Natural killer cell (primary cell): ENCODE results near the gene AKAP6. TPM values are rescaled to one million over a fixed set of nuclear protein-coding genes. Genes with fewer than 3 reads are reported as not detected.

Experiments
- ATAC-seq, 3 donors: fragments of 150-1000 bp in 2 of 3; fragments of 200-7000 bp in 1 of 3; cut with Tn5 transposase; 1 replicate in 1 of 3; 2 replicates in 2 of 3; pipeline ENCODE4 v1.10.0; 2021; ENCODE audit warnings: mild to moderate bottlenecking in 2 of 3, moderate library complexity in 2 of 3
- DNase-seq, 2 donors: peaks; one replicate each; pipeline versions ENCODE4 v3.0.0 to v3.0.0-alpha.2; 2013 to 2021; ENCODE audit warnings: mixed read lengths in 1 of 2
- H3K27ac ChIP-seq: one replicate; pipeline ENCODE4 v1.5.1; 2013; ENCODE audit warnings: mild to moderate bottlenecking, low read length
- H3K27me3 ChIP-seq: one replicate; pipeline ENCODE4 v1.6.1; 2013; ENCODE audit warnings: low read length; ENCODE audit not compliant: control insufficient read depth, insufficient read depth
- H3K36me3 ChIP-seq: one replicate; pipeline ENCODE4 v1.6.1; 2013; ENCODE audit warnings: low read length; ENCODE audit not compliant: control insufficient read depth, insufficient read depth
- H3K4me1 ChIP-seq: one replicate; pipeline ENCODE4 v1.6.1; 2013; ENCODE audit warnings: low read length; ENCODE audit not compliant: control insufficient read depth, insufficient read depth
- H3K4me3 ChIP-seq: one replicate; pipeline ENCODE4 v1.5.1; 2013; ENCODE audit warnings: low read length
- H3K9me3 ChIP-seq: one replicate; pipeline ENCODE4 v1.6.1; 2013; ENCODE audit warnings: low read length; ENCODE audit not compliant: control insufficient read depth, insufficient read depth
- H3K27ac Mint-ChIP-seq, 2 donors: one replicate each; pipeline ENCODE4 v1.8.0; 2022; ENCODE audit warnings: mild to moderate bottlenecking in 2 of 2, mixed read lengths in 2 of 2, moderate library complexity in 1 of 2
- H3K27me3 Mint-ChIP-seq, 2 donors: one replicate each; pipeline ENCODE4 v1.8.0; 2022; ENCODE audit warnings: low read depth in 2 of 2, mixed read lengths in 2 of 2
- H3K36me3 Mint-ChIP-seq: one replicate; pipeline ENCODE4 v1.8.0; 2022; ENCODE audit warnings: mixed read lengths
- H3K4me1 Mint-ChIP-seq, 2 donors: one replicate each; pipeline ENCODE4 v1.8.0; 2022; ENCODE audit warnings: mixed read lengths in 2 of 2
- H3K4me3 Mint-ChIP-seq: one replicate; pipeline ENCODE4 v1.8.0; 2022; ENCODE audit warnings: mild to moderate bottlenecking, moderate library complexity, mixed read lengths
- H3K9me3 Mint-ChIP-seq, 2 donors: one replicate each; pipeline ENCODE4 v1.8.0; 2022; ENCODE audit warnings: mixed read lengths in 2 of 2
- WGBS: methylation state at CpG from one replicate; pipeline ENCODE4 v1.1.7; 2013; ENCODE audit warnings: missing lambda C conversion rate; ENCODE audit not compliant: insufficient coverage; 5-methylcytosine and 5-hydroxymethylcytosine counted together
- intact Hi-C: fragments of 100-400 bp; cut with micrococcal nuclease; formaldehyde crosslinking; loops from one replicate; pipeline ENCODE4 v1.14.2; 2022
- total RNA-seq, 4 donors: library from RNA; stranded (reverse); fragments of 120-200 nt in 1 of 4; gene quantifications; one replicate each; pipeline versions ENCODE4 v1.2.3 to v1.2.4, GENCODE V29; 2013 to 2022
- TF ChIP-seq, protein P1 (sequence below): fragments of 200-600 bp; IDR thresholded peaks from one replicate; pipeline ENCODE4 v1.8.0; 2022; ENCODE audit warnings: antibody characterized with exemption

The AKAP6 gene
- total RNA-seq, 3 donors from 2014 or later (not counting 1 experiment from before 2014, with no cell fraction given) = 0.21 to 1.3 (median 0.80) TPM

DNA sequence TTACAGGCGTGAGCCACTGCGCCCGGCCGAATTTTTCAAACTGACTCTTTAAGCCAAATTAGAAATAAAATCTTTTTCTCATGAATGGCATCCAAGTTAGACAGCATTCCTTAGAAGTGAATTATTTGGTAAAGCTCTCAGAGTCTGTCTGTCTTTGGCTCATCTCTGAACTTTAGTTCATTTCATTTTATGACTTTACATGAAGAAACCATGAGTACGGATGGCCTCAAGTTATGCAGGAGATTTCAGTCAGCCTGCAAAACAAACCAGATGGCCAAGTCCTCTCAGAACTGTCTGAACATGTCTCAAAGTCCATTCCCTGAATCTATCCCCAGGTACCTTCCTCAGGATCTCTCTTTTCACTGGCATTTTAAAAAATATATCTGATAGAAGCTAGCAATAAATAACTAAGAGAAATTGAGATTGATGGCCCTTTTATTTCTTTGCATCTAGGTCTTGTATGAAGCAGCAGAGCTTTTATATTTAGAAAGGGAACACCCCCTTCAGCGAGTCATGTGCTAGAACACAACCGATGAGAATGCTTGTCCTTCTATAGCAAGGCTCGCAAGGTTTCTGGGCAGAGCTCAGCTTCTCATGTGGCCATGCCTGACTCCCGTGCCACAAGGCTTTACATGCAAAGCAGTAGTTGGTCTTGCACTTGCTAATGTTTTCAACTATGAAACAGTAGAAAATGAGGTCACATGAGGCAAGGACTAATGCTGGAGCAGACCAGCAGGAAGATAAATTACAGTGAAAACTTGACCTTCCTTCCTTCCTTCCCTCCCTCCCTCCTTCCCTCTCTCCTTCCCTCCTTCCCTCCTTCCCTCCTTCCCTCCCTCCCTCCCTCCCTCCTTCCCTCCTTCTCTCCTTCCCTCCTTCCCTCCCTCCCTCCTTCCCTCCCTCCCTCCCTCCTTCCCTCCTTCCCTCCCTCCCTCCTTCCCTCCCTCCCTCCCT is 125.0 kb downstream of the AKAP6 start:
- ATAC-seq = no peak
- Histone ChIP-seq H3K36me3 (no peaks in the 10 kb centered on the region), H3K4me3 (no peak overlapping the region), H3K4me1 (no peaks in the 10 kb centered on the region), H3K9me3 (no peaks in the 10 kb centered on the region), H3K27me3 (no peaks in the 10 kb centered on the region), H3K27ac (no peak overlapping the region)
- H3K36me3 Mint-ChIP-seq = no peaks in the 10 kb centered on the region
- H3K4me3 Mint-ChIP-seq = no peak overlapping the region
- WGBS = 95% methylated on average over 9 of the region's 9 CpGs
- no peaks in the 10 kb centered on the region for H3K4me1 Mint-ChIP-seq
- H3K27me3 Mint-ChIP-seq = peaks cover 2 to 6% of the 10 kb centered on the region in 2 donors
- no peak for DNase-seq
- TF ChIP-seq, protein P1, sequence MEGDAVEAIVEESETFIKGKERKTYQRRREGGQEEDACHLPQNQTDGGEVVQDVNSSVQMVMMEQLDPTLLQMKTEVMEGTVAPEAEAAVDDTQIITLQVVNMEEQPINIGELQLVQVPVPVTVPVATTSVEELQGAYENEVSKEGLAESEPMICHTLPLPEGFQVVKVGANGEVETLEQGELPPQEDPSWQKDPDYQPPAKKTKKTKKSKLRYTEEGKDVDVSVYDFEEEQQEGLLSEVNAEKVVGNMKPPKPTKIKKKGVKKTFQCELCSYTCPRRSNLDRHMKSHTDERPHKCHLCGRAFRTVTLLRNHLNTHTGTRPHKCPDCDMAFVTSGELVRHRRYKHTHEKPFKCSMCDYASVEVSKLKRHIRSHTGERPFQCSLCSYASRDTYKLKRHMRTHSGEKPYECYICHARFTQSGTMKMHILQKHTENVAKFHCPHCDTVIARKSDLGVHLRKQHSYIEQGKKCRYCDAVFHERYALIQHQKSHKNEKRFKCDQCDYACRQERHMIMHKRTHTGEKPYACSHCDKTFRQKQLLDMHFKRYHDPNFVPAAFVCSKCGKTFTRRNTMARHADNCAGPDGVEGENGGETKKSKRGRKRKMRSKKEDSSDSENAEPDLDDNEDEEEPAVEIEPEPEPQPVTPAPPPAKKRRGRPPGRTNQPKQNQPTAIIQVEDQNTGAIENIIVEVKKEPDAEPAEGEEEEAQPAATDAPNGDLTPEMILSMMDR = no peak
- H3K9me3 Mint-ChIP-seq = peaks cover 2% of the 10 kb centered on the region in 2 donors
- intact Hi-C loops = no loop called here
- no peak overlapping the region for H3K27ac Mint-ChIP-seq

DNA sequence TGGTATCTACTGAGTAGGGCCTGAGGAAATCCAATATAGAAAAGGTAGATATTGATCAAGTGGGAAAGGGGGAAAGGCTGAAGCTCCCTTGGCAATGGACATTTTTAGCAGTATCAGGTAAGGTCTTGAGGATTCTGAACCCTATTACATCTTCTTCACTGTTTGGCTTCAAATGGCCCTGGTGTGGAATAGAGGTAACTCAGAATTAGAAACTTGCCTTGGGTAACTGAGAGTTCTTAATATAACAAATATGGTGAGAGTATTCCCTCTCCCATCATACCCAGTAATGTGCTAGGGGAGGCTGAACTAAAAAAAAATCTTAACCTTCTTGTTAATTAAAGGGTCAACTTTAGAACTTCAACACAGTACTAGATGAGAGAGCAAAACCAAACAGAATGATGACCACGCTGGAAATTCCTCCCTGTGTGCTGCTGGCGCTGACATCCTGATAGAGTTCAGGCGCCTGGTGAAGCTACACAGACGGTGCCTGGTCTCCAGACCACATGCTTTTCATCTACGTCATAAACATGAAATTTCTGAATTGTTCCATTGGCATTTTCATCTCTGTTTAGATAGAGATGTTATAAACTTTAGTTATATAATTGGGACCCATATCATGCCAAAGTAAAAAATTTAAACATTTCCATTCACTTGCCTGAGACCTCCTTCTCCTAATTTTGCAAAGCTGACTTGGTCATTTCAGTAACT is 128.3 kb downstream of the AKAP6 start:
- Histone ChIP-seq H3K4me1 (no peaks in the 10 kb centered on the region), H3K27ac (no peak overlapping the region), H3K27me3 (no peaks in the 10 kb centered on the region), H3K36me3 (no peaks in the 10 kb centered on the region), H3K4me3 (no peak overlapping the region), H3K9me3 (peaks cover 4% of the 10 kb centered on the region)
- intact Hi-C loops = no loop called here
- H3K4me1 Mint-ChIP-seq = no peaks in the 10 kb centered on the region
- ATAC-seq = no peak
- H3K4me3 Mint-ChIP-seq = no peak overlapping the region
- WGBS = 65% methylated on average over 5 of the region's 5 CpGs
- peaks cover 6% of the 10 kb centered on the region in 2 donors for H3K27me3 Mint-ChIP-seq
- H3K9me3 Mint-ChIP-seq = peaks cover 3 to 7% of the 10 kb centered on the region in 2 donors
- TF ChIP-seq, protein P1 = no peak
- DNase-seq = no peak
- H3K27ac Mint-ChIP-seq = no peak overlapping the region
- H3K36me3 Mint-ChIP-seq = no peaks in the 10 kb centered on the region

DNA sequence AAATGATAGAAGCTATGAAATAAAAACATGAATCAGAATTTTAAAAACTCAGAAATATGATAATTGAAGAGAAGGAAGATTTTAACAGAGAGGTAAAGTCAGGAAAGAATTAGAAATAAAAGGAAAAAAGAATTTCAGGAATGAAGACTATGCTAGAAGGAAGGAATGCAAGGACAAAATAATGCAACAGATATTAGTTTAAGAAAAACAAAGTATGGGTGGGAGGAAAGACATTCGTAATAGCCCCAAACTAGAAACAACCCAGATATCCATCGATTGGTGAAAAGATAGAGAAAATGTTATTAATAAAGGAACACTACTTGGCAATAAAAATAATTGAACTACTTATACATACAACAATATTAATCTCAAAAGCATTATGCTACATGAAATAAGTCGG is 129.6 kb downstream of the AKAP6 start:
- Mint-ChIP-seq H3K27me3 (peaks cover 6 to 10% of the 10 kb centered on the region in 2 donors), H3K36me3 (no peaks in the 10 kb centered on the region), H3K4me3 (no peak overlapping the region), H3K4me1 (no peaks in the 10 kb centered on the region), H3K9me3 (peaks cover 7% of the 10 kb centered on the region in 2 donors), H3K27ac (no peak overlapping the region)
- H3K27ac ChIP-seq = no peak overlapping the region
- peaks cover 4% of the 10 kb centered on the region for H3K9me3 ChIP-seq
- no peaks in the 10 kb centered on the region for H3K4me1 ChIP-seq
- no peaks in the 10 kb centered on the region for H3K27me3 ChIP-seq
- H3K4me3 ChIP-seq = no peak overlapping the region
- intact Hi-C loops = no loop called here
- WGBS = 67% methylated on average over 1 of the region's 3 CpGs
- ATAC-seq = no peak
- TF ChIP-seq, protein P1 = no peak
- no peak for DNase-seq
- H3K36me3 ChIP-seq = no peaks in the 10 kb centered on the region
